ENCODE data around the gene MCRIP1.

MCRIP1 gene

DNA sequence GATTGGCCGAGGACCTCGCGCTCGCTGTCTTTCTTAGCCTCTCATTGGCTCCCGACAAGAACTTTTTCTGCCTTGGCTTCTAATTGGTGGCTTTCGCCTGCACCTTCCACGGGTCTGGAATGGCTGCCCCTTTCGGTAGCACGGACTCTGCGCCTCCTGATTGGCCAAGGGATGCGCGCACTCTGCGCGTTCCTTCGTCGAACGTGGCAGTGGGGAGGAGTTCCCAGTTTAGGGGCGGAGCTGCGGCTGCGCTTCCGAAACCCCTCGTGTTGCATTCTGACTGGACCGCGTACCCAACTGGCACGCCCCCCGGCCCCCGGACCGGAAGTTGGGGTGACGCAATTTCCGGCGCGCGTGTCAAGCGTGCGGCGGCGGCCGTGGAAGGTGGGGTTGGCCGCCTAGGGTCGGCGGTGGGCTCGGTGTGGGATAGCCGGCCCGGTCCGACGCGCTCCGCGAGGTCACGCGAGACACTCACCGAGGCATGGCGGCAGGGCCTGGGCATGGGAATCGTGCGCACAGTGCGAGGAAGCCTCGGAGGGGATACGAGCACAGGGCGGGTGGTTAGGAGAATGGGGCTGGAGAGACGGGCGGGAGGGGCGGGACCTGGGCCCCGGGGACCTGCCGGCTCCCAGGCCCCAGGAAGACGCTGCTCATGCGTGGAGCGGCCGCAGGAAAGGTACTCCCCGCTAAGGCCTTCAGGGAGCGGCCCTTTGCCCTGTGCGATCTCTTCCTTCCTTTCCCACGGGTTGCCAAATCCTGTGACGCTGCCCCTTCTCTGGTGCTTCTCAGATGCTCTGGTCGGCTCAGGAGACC, 27.9 kb upstream of the MCRIP1 start:
- DNase-seq, result peak; percentile 92

DNA sequence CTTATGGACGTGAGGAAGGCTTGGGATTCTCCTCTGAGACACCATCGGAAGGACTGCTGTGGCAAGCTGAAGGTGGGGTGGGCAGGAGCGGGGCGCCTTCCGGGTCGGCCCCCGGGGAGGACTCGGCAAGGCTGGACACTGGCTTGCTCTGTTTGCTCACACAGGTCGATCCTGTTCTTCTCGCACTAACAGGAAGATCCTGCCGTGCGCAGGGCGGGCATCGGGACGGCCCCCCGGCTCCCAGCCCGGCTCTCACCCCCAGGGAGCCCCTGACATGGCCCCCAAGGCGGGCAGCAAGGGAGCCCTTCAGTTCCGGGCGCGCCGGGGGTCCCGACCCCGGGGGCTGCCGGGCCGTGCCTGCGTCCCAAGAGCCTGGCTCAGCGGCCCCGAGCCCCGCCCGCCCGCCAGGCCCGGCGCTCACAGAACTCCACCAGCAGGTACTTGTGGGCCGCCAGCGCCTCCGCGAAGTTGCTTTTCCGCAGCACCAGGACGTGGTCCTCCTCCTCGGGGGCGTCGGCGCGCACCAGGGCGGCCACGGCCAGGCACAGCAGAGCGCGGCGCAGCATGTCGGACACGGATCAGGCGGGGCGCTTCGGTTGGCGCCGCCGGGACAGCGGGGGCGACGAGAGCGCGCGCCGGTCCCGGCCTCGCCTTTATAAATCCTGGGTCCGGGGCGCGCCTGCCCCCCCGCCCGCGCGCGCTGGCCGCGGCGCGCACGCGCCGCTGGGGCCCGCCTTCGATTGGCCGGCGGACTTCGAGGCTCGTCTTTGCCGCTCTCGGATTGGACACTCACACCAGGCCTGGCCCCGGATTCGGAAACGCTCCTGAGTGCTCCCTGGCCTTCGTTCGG, 27.0 kb upstream of the MCRIP1 start, which contains the start of gene P4HB:
Gene P4HB (minus strand): TSS at position 630 of the 850 bp plus-strand sequence. CDS start 64 bp downstream, at position 566.
- DNase-seq, result no peak

DNA sequence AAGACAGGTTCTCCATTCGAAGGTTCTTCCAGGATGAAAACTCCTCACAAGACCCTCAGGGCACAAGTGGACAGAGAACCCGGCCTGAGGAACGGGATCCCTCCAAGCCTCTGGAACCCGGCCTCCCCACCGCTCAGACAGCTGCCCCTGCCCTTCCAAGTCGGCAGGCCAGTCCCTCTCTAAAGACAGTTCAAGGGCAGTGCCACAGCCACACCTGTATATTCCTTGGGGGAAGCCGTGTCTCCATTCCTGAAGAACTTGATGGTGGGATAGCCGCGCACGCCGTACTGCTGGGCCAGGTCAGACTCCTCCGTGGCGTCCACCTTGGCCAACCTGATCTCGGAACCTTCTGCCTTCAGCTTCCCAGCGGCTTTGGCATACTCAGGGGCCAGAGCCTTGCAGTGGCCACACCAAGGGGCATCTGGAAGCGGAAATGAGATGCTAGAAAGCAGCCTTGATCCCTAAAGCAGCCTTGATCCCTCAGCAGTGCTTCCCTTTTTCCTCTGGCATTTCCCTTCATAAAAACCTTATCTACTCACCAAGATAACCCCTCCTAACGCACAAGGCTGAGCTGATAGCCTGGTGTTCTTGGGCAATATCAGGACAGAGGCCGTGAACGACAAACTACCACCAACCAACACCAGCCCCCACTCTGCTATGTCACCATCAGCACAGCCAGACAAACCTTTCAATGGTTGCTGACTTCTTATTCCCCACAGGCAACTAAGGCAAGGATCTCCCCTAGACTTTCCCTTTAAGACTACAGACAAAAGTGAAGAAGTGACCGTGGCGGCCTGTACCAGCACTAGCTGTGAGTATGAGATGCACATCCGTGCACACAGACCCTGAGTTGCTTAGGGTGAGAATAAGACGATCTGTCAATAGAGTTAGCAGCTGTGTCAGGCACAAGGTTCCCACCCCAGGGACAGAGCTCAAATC, 26.1 kb upstream of the MCRIP1 start:
- no peak for DNase-seq

DNA sequence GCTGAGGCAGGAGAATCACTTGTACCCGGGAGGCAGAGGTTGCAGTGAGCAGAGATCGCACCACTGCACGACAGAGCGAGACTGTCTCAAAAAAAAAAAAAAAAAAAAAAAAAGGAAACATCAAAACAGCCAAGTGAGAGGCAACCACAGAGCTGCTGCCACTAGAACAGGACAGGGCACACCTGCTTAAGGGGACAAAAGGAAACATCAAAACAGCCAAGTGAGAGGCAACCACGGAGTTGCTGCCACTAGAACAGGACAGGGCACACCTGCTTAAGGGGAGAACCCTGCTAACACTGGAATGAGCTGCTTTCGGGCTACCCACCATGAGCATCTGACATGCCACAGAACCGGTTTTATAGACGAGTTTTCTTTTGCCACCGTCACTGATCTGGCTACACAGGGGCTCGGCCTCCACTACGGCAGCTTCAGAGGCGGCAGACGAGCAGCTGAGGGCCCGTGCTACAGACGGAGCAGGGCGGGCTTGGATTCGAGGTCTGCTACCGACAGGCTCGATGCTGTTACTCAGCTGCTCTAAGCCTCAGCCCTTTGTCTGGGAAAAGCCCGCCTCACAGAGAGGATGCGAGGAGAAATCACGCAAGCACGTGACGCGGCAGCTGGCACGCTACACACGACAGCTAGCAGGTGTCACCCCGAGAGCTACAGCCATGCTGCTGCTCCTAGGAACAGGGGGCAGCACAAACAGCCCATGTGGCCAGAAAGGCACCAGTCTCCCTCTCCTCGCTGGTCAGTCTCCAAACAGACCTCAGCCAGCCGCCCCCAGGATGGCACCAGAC, 25.3 kb upstream of the MCRIP1 start:
- DNase-seq, result no peak

DNA sequence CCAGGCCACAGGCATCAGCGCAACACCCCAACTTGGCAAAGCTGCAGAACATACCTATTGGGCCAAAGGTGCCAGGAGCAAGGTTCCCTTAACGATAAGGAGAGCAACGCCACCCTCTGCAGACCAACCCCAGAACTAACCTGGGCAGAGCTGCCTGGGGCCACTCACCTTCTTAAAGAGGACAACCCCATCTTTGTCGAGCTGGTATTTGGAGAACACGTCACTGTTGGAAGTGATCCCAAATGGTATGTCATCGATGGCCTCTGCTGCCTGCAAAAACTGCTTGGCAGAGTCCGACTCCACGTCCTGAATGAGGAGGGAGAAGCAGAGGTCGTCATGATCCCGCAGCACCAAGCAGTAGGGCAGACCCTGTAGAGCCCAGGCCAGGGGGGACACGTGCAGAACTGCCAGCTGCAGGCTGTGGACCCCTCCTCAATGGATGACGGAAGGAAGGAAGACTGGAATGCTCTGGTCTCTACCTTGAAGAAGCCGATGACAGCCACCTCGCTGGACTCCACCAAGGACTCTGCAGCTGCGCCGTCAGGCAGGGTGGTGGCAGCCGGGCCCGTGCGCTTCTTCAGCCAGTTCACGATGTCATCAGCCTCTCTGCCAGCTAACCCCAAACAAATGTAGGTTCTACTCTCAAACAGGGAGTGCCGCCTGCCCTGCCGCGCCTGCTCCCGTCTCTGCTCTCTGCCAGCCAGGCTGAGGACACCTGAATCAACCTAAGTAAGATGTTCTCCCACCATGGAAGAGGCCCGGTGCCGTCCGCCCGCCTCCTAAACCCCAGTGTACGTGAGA, 22.1 kb upstream of the MCRIP1 start:
- no peak for DNase-seq

DNA sequence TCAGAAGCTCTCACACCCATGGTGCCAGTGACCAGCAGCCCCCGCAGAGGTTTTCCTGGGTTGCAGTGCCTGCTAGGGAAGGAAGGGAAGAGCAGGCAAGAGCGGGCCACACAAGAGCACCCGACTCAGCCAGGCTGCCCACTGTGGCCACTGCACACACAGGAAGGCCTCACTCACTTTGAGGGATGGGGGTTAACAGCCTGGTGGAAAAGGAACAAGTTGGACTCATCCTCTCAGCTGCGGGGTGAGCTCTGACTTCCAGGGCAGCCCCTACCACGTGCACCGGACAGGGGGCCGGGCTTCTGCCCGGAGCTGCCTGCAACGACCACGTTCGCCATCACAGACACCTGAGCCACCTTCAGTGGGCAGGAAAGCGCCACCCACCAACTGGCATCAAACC, 19.1 kb upstream of the MCRIP1 start:
- no peak for DNase-seq

DNA sequence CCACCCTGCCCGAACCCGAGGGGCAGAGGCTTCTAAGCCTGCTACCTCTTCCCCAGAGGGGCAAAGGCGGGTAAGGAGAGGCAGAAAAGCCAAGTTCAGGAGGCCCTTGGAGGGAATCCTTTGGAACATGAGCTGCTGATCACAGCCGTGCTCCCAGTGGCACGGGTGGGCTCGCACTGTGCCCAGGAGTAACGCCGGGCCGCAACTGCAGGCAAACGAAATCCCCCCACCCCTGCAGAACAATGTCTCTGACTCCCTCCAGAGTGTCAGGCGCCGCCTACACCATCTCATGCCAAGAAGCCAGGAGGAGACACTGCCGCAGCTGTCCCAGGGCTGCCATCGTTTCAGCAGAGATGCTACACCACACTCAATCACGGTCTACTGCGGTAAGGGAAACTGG, 18.3 kb upstream of the MCRIP1 start:
- DNase-seq, result no peak

DNA sequence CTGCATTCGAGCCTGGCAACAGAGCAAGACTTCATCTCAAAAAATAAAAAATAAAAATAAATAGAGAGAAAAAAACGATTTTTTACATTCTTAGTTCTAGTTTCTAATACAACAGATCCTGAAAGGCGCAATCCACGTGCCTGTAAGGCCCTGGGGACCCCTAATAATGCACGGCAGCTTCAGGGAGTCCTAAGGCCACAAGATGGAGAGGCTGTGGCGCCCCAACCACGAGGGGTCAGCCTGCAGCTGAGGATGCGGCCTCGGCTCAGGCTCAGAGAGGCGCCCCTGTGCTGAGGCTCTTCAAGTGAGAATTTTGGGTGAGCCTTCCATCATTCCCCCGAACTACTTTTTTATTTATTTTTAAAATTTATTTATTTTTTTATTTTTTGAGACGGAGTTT, 16.4 kb upstream of the MCRIP1 start:
- DNase-seq, result no peak

DNA sequence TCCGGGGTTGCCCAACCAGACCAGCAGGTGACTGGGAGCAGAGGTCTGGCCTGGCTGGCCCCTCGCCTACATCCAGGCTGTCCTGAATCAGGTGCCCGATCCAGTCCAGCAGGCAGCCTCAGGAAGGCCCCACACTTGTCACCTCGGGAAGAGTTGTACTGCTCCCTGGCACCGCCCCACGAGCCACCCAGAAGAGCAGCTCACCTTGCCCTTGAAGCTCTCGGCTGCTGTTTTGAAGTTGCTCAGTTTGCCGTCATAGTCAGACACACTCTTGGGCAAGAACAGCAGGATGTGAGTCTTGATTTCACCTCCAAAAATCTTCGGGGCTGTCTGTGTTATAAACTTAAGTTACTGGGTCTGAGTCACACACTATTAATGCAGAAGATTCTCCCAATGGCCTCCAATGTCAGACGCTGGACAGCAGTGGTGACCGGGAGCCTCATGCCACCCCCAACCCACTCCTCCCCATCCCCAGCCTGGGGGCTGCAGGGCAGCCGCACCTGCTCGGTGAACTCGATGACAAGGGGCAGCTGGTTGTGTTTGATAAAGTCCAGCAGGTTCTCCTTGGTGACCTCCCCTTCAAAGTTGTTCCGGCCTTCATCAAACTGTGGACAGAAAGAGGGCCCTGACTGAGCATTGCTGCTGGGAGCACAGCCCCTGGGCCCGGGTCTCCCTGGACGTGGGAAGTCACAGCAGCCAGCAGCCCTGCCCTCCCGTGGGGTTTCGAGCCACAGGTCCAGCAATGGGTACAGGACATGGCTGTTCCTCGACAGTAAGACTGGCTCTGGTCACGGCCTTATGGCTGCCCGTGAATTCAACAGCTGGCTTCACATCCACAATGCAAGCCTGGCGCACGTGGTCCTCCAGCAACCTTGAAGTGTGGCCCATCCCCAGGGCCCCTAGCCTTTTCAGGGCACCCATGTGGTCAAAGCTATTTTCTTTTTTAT, 13.9 kb upstream of the MCRIP1 start:
- DNase-seq, result no peak

DNA sequence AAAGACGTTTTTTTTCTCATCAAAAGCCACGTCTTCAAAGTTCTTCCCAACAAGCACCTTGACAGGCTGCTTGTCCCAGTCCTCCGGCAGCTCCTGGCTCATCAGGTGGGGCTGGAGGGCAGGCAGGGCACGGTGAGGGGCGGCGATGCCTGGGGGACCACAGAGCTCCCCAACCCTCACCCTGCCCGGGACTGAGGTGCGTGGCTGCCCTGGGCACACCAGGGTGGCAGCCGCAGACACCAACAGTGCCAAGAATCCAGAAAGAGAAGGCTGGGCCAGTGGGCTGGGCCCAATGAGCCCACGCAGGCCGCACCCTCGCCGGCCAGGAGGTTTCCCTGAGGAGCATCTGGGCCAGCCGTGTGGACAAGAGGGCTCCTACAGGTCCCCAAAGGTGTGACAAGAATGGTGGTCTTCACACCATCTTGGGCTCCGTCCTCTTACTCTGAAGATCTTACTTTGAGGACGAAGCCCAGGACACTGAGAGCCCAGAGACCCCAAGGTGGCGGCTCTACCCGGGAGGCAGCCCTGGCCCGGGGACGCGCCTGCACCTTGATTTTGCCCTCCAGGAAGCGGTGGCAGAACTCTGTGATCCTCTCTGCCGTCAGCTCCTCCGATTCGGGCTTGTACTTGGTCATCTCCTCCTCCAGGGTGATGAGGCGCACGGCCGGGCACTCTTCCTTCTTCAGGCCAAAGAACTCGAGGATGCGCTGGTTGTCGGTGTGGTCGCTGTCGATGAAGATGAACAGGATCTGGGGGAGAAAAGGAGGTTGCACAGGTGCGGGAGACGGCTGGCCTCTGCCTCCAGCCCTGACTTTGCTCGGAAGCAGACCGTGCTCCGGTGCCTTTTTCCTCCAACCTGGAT, 13.0 kb upstream of the MCRIP1 start:
- no peak for DNase-seq

DNA sequence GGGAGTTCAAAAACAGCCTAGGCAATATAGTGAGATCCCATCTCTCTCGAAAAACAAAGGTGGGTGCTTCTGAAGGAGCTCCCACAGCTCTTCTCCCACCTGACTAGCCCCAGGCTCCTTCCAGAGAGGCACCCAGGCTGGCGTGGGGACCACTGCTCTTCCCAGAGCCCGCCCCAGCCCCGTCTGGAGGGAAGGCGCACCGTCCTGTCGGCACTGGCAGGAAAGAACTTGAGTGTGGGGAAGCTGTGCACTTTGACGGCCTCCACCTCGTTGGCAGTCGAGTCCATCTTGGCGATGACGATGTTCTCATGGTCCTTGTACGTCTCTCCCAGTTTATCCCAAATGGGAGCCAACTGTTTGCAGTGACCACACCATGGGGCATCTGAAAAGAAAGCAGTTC, 12.3 kb upstream of the MCRIP1 start:
- no peak for DNase-seq

DNA sequence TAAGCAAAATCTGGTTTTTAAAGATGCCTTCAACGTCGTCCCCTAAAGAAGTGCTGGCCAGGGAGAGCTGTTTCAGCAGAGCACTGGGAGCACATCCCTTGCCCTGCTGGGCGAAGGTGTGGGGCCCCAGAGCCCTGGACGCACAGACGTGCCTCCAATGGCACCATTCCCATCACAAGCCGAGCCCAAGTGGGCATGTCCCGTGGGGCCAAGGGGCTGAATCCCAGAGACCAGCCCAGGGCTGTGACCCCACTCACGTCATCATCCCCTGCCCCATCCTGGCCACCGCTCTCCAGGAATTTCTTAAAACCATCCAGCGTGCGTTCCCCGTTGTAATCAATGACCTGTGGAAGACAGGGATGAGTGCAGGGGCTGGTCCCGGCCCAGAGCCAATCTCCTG, 11.8 kb upstream of the MCRIP1 start:
- DNase-seq, result no peak

DNA sequence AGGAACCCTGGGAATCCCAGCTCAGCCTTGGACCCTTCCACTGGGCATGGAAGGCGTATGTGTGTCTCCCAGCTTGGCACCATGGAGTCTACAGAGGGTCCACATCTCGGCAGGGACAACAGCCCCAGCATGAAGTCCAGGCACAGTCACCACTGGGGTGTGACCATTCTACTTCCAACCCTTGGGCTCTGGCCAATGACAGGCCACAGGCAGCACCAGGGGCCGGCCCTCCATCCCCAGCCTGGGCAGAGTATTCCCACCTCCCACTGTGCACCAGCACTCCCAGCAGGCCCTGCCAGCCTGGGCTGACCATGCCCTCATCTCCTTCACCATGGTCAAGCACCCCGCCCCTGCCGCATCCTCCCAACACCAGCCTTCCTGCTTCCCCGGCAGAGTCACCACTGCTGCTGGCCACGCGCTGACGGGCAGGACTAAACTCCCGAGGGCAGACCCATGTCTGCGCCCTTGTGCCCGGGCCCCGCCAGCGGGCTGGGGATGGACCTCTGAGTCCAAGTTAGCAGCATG, 11.3 kb upstream of the MCRIP1 start:
- DNase-seq, result no peak

DNA sequence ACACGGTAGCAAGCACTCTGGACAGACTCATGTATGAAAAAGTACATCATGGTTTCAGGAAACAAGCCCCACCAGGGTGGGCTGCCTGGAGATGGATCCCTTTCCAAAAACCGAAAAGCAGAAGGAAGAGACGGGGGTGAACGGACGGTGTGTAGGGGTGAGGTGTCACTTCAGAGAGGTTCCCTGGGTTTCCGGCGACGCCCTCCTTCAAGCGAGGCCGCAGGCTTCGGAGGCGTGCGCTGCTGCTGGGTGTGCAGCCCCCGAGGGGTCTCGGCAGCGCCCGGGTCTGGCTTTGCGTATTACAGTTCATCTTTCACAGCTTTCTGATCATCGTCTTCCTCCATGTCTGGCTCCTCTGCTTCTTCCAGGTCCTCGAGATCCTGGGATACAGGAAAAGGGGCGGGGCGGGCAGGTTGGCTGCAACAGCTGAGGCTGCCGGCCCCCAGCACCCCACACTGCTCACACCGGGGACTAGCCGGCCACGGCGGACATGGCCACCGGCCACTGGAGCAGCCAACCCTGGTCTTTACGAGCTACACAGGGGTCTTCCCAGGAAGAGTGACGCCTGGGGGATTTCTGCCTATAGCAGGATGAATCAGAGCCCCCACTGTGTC, 10.7 kb upstream of the MCRIP1 start:
- no peak for DNase-seq

DNA sequence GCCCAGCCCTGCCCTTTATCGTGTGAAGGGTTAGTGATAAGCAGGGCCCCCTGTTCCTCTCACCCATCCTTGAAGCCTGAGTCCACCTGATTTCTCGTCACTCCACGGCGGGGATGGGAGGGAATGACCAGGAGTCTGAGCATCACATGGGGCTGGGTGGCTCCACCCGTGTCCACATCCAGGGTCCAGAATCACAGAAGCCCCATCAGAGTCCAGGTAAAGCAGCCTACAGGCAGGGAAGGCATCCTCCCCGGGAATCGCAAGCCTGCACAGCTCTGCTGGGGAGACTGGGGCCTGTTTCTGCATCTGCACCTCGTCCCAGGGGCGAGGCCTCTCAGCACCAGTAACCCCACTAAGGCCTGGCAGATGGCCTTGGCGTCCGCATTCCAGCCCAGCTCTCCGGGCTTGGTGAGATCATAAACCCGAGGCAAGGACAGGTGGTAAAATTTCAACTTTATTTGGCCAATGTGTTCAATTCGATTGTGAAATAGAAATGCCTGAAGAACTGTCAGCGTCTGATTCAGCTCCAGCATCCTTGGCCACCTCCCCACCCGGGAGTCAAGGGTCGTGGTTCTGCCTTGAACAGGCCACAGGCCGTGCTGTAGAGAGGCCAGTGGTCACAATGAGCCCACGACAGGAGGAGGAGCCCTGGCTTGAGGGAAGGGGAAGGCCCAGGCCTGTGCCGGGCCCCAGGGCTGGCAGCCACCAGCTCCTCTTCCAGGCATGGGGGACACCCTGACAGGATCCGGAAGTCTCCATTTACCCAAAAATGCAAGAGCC, 9.8 kb upstream of the MCRIP1 start:
- no peak for DNase-seq

DNA sequence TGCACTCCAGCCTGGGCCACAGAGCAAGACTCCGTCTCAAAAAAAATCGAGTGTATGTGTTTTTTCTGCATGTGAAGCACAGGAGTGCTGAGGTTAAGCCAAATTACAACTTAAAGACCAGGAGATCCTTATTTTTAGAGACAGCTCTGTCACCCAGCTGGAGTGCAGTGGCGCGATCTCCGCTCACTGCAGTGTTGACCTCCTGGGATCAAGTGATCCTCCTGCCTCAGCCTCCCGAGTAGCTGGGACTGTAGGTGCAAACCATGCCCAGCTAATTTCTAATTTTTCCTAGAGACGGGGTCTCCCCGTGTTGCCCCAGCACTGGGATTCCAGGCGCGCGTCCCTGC, 9.3 kb upstream of the MCRIP1 start:
- no peak for DNase-seq

DNA sequence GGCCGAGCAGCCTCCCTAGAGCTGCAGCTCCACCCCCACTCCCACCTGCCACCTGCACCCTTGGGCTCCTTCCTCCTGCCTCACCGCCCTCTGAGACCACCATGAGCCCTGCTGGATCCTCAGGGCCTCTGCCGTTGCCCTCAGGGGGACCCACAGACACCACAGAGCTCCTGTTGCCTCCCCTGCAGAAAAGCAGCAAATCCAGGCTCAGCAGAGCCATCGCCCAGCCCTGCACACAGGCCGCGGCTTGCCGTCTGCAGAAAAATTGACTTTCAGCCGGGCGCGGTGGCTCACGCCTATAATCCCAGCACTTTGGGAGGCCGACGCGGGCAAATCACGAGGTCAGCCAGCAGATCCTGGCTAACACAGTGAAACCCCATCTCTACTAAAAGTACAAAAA, 8.8 kb upstream of the MCRIP1 start:
- DNase-seq, result no peak

Data from NCI-H187 treated with DMSO at 0.1 percent for 48 hours (cell line).